ENCODE data around the gene NMT1. TPM values are rescaled to one million over a fixed set of nuclear protein-coding genes. Genes with fewer than 3 reads are reported as not detected.

Gene NMT1
- total RNA-seq, 3 donors from 2014 or later (not counting 1 experiment from before 2014, with no cell fraction given), result 56.6 to 94.7 (median 77.6) TPM

DNA sequence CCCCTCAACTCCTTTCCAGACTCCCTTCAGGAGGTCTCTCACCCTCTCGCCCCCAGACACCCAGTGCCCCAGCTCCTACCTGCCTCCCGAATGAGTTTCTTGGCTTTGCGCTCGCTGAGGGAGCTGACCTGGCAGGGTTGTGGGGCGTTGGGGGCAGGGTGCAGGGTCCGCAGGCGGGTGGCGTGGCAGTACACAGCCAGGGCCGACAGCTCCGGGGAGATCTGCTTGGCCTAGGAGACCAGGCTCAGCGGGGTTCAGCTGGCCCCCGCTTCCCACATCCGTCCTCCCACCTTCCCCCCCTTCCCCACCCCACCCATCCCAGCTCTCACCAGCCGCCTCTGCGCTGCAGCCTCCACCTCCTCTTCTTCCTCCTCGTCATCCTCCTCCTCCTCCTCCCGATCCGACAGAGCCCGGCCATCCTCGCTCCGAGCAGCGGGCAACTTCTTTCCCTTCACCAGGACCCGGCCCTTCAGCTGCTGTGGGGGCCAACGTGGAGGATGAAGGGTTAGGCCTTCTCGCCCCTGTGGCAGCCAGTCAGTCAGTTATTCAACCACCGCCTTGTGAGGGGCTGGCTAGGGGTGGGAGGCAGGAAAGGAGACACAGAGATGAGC is 54.0 kb downstream of the NMT1 start:
- intact Hi-C loops (cut with micrococcal nuclease), result no loop called here
- no peak overlapping the region for H3K27ac ChIP-seq (ENCODE audit: low read length)
- peaks cover under 1% of the 10 kb centered on the region for H3K27me3 ChIP-seq (ENCODE audit: control insufficient read depth, insufficient read depth, low read length)
- H3K4me3 ChIP-seq (ENCODE audit: low read length), result no peak overlapping the region
- H3K9me3 ChIP-seq (ENCODE audit: control insufficient read depth, insufficient read depth, low read length), result no peaks in the 10 kb centered on the region
- H3K36me3 ChIP-seq (ENCODE audit: control insufficient read depth, insufficient read depth, low read length), result no peaks in the 10 kb centered on the region
- WGBS (ENCODE audit: insufficient coverage), result 91% methylated on average over 26 of the region's 26 CpGs
- Mint-ChIP-seq H3K9me3 (no peaks in the 10 kb centered on the region), H3K36me3 (no peaks in the 10 kb centered on the region), H3K27ac (no peak overlapping the region), H3K4me1 (no peaks in the 10 kb centered on the region), H3K4me3 (no peak overlapping the region), H3K27me3 (ENCODE audit: low read depth in 2 of 2) (no peaks in the 10 kb centered on the region)
- TF ChIP-seq, protein P1, sequence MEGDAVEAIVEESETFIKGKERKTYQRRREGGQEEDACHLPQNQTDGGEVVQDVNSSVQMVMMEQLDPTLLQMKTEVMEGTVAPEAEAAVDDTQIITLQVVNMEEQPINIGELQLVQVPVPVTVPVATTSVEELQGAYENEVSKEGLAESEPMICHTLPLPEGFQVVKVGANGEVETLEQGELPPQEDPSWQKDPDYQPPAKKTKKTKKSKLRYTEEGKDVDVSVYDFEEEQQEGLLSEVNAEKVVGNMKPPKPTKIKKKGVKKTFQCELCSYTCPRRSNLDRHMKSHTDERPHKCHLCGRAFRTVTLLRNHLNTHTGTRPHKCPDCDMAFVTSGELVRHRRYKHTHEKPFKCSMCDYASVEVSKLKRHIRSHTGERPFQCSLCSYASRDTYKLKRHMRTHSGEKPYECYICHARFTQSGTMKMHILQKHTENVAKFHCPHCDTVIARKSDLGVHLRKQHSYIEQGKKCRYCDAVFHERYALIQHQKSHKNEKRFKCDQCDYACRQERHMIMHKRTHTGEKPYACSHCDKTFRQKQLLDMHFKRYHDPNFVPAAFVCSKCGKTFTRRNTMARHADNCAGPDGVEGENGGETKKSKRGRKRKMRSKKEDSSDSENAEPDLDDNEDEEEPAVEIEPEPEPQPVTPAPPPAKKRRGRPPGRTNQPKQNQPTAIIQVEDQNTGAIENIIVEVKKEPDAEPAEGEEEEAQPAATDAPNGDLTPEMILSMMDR (IDR thresholded peaks at IDR 0.05), result no peak
- H3K4me1 ChIP-seq (ENCODE audit: control insufficient read depth, insufficient read depth, low read length), result no peaks in the 10 kb centered on the region
- no peak for ATAC-seq
- DNase-seq, result no peak

DNA sequence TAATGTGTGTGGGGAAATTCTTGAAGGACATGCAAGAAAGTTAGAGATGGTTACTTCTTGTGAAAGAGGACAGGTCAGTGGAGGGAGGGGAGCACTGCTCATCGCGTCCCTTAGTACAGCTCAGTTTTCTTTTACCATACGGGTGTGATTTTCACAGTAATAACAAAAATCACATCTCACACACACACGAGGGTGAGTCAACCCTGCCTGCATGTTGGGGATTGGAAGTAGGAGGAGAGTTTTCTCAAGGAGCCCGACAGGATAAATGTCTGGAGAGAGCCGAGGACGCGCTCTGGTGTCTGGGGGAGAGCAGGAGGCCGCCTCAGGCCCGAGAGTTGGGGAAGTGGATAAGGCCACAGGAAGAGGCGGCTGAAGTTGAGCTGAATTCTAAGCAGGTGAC is 54.8 kb downstream of the NMT1 start:
- peaks cover 2% of the 10 kb centered on the region for H3K27me3 ChIP-seq (ENCODE audit: control insufficient read depth, insufficient read depth, low read length)
- H3K4me1 Mint-ChIP-seq, result no peaks in the 10 kb centered on the region
- H3K4me1 ChIP-seq (ENCODE audit: control insufficient read depth, insufficient read depth, low read length), result no peaks in the 10 kb centered on the region
- intact Hi-C loops (cut with micrococcal nuclease), result no loop called here
- H3K36me3 ChIP-seq (ENCODE audit: control insufficient read depth, insufficient read depth, low read length), result no peaks in the 10 kb centered on the region
- H3K4me3 Mint-ChIP-seq, result no peak overlapping the region
- H3K36me3 Mint-ChIP-seq, result no peaks in the 10 kb centered on the region
- no peaks in the 10 kb centered on the region for H3K9me3 Mint-ChIP-seq
- no peaks in the 10 kb centered on the region for H3K9me3 ChIP-seq (ENCODE audit: control insufficient read depth, insufficient read depth, low read length)
- TF ChIP-seq, protein P1 (IDR thresholded peaks at IDR 0.05), result no peak
- no peaks in the 10 kb centered on the region for H3K27me3 Mint-ChIP-seq (ENCODE audit: low read depth in 2 of 2)
- no peak overlapping the region for H3K27ac ChIP-seq (ENCODE audit: low read length)
- no peak for DNase-seq
- no peak overlapping the region for H3K27ac Mint-ChIP-seq
- 64% methylated on average over 7 of the region's 11 CpGs for WGBS (ENCODE audit: insufficient coverage)
- no peak overlapping the region for H3K4me3 ChIP-seq (ENCODE audit: low read length)
- no peak for ATAC-seq

DNA sequence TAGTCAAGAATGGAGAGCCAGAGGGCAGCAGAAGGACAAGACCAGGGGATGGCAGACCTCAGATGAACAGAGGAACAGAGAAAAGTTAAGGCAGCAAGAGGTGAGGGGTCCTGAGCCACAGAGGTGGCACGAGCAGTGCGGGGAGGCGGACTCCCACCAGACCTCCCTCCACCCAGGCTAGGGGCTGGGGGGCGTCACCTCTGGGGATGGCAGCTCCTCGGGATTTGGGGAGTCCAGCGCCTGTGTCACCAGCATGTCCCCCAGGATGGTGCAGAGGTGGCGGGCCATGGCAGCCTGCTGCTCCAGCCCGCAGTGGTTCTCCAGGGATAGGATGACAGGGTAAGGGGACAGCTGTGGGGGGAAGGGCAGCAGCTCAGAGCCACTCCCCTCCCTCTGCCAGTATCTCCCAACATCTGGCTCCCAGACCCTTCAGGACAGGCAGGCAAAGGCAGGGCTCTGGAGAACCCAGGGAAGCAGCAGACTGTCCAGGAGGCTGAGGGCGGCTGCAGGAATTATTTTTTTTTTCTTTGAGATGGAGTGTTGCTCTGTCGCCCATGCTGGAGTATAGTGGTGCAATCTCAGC is 55.4 kb downstream of the NMT1 start:
- Mint-ChIP-seq H3K4me3 (no peak overlapping the region), H3K4me1 (no peaks in the 10 kb centered on the region), H3K36me3 (no peaks in the 10 kb centered on the region), H3K27ac (no peak overlapping the region), H3K27me3 (ENCODE audit: low read depth in 2 of 2) (peaks cover 0 to 3% of the 10 kb centered on the region in 2 donors), H3K9me3 (no peaks in the 10 kb centered on the region)
- TF ChIP-seq, protein P1 (IDR thresholded peaks at IDR 0.05), result no peak
- H3K4me1 ChIP-seq (ENCODE audit: control insufficient read depth, insufficient read depth, low read length), result no peaks in the 10 kb centered on the region
- intact Hi-C loops (cut with micrococcal nuclease), result no loop called here
- peaks cover 2% of the 10 kb centered on the region for H3K27me3 ChIP-seq (ENCODE audit: control insufficient read depth, insufficient read depth, low read length)
- 90% methylated on average over 8 of the region's 10 CpGs for WGBS (ENCODE audit: insufficient coverage)
- ATAC-seq (no peak), DNase-seq (no peak)
- no peak overlapping the region for H3K27ac ChIP-seq (ENCODE audit: low read length)
- H3K4me3 ChIP-seq (ENCODE audit: low read length), result no peak overlapping the region
- H3K36me3 ChIP-seq (ENCODE audit: control insufficient read depth, insufficient read depth, low read length), result no peaks in the 10 kb centered on the region
- no peaks in the 10 kb centered on the region for H3K9me3 ChIP-seq (ENCODE audit: control insufficient read depth, insufficient read depth, low read length)

DNA sequence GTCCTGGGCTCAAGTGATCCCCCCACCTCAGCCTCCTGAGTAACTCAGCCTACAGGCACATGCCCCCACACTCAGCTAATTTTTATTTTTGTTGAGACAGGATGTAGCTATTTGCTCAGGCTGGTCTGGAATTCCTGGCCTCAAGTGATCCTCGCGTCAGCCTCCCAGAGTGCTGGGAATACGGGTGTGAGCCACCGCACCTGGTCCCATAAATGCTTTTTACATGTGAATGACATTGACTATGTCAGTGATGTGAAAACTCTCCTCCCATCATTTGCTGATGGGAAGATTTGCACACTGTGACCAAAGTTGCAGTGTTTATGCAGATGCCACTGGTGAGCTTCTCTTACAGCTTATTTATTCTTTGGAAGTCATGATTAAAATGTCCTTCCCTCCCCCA is 56.2 kb downstream of the NMT1 start:
- ATAC-seq, result no peak
- WGBS (ENCODE audit: insufficient coverage), result 95% methylated on average over 4 of the region's 4 CpGs
- Mint-ChIP-seq H3K4me3 (no peak overlapping the region), H3K36me3 (no peaks in the 10 kb centered on the region), H3K4me1 (no peaks in the 10 kb centered on the region), H3K27me3 (ENCODE audit: low read depth in 2 of 2) (peaks cover 0 to 3% of the 10 kb centered on the region in 2 donors), H3K27ac (no peak overlapping the region), H3K9me3 (no peaks in the 10 kb centered on the region)
- no peak overlapping the region for H3K4me3 ChIP-seq (ENCODE audit: low read length)
- H3K27me3 ChIP-seq (ENCODE audit: control insufficient read depth, insufficient read depth, low read length), result peaks cover 2% of the 10 kb centered on the region
- no peaks in the 10 kb centered on the region for H3K4me1 ChIP-seq (ENCODE audit: control insufficient read depth, insufficient read depth, low read length)
- DNase-seq, result no peak
- no peaks in the 10 kb centered on the region for H3K9me3 ChIP-seq (ENCODE audit: control insufficient read depth, insufficient read depth, low read length)
- TF ChIP-seq, protein P1 (IDR thresholded peaks at IDR 0.05), result no peak
- H3K27ac ChIP-seq (ENCODE audit: low read length), result no peak overlapping the region
- no peaks in the 10 kb centered on the region for H3K36me3 ChIP-seq (ENCODE audit: control insufficient read depth, insufficient read depth, low read length)
- intact Hi-C loops (cut with micrococcal nuclease), result no loop called here

All from natural killer cell (primary cell).